HG03103 (cell line): ENCODE results near the gene BICD1.
"Not testable (repeated sequence)": the region's sequence is repeated elsewhere in the genome, so short reads cannot be mapped to it uniquely, and the experiment has no call there.

ENCODE experiments used
- ATAC-seq: cut with Tn5 transposase; IDR thresholded peaks from one replicate; pipeline ENCODE4 v1.9.1; 2021; ENCODE audit warnings: low read depth; ENCODE audit not compliant: unreplicated experiment

The BICD1 gene

DNA sequence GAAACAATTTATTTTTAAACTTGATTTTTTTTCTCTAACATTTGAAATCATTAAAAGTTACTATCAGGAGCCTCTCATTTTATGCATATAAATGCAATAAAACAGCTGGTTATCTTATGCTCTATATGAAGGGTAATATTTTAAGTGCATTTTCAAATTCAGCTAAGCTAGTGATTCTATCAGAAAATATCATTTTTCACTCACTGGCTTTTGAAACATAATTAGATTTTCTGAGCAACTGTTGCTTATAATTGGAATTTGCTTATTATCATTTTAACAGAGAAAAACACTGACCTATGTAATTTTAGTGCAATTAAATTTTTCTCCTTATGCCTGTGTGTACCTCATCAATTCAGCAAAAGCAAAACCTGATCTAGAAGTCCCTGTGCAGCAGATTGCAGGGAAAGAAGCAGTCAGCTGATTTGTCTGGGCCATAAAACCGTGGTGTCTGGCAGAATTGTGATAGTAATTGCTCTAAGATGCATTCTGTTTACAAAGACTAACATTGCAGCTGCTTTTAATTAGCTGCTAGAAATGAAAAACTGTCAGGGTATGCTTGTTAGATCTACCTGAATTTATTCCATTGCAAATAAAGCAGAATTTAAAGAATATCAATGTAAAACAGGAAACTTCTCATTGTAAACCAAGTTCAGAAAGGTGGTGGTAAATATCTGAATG is 75.0 kb downstream of the BICD1 start:
- ATAC-seq, result no peak

DNA sequence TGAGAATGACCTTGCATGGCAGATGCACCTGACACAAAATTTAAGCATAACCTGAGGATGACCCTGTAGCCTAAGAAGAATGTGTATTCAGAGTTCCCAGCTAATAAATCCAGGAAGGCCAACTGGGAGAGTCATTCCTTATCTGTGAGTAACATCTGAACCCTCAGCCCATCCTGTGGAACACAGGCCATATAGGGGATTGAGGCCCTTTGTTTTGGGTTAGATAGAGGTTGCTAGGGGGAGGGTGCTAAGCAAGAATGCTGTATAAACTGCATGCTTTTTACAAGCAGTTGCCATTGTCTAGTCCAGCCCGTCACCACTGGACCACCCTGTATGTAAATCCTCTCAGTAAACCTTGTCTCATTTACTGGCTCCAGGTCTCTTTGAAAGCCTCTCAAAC is 77.0 kb downstream of the BICD1 start:
- no peak for ATAC-seq

DNA sequence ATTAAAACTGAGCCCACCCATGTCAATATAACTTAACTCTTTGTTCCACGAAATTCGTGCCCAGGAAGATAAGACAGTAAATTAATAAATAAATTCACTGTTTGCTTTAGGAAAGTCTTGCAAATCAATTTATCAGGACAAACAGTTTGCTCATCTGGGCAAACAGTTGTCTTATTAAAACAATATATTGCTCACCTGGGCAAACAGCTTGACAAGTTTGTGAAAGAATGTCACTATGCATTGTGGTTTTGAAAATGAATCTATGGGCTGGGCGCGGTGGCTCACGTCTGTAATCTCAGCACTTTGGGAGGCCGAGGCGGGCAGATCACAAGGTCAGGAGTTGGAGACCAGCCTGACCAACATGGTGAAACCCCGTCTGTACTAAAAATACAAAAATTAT is 80.5 kb downstream of the BICD1 start:
- not testable (repeated sequence) for ATAC-seq

DNA sequence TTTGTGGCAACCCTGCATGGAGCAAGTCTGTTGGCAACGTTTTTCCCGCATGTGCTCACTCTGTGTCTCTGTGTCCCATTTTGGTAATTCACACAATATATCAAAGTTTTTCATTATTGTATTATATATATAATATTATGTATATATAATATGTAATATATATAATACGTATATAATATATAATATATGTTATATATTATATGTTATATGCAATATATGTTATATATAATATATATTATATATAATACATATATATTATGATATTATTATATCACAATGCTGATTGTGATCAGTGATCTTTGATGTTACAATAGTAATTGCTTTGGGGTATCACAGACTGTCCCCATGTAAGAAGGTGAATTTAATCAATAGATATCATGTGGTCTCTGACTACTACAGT is 84.8 kb downstream of the BICD1 start:
- no peak for ATAC-seq

- ATAC-seq, result no peak
Measured at GRCh38 chr12:32196250-32197198, 89.9 kb downstream of the BICD1 start.

DNA sequence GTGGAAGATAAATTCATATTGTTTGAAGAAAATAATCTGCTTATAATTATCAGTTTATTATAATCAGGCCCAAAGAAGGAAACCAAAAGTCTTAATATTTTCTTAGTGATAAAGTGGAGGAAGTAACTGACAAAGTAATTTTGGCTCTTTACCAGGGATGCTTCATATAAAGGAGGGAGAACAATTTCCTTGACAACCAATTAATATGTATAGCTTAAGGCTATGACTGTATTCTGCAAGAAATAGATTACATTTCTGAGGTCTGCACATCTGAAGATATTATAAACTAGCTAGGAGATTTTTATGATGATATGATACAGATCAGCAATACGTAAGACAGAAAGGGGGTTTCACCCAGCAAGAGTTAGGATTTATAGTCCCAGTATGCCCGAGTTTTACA is 90.8 kb downstream of the BICD1 start:
- ATAC-seq, result no peak

DNA sequence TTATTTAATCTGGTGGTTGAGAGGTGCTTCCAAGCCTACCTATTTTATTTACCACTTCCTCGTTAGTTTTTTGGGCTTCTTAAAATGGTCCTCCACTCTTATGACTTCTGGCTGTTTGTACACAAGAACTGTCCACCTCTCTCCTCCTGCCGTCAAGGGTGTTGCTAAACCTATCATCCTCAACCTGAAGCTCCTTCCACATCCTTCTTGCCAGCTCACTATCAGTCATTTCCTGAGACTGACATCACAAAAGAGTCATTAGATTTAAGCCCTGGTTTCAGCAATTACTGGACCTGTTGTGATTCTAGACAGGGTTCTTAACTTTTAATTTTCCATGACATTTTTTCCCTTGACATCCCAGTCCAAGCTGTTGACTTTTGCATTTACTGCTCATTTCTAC is 91.9 kb downstream of the BICD1 start:
- no peak for ATAC-seq

GRCh38 chr12:32201096-32201495 is 94.4 kb downstream of the BICD1 start:
- ATAC-seq, result no peak

- ATAC-seq, result no peak
Measured at GRCh38 chr12:32201976-32202375, 95.3 kb downstream of the BICD1 start.

- ATAC-seq, result no peak
Measured at GRCh38 chr12:32205731-32206130, 99.1 kb downstream of the BICD1 start.

DNA sequence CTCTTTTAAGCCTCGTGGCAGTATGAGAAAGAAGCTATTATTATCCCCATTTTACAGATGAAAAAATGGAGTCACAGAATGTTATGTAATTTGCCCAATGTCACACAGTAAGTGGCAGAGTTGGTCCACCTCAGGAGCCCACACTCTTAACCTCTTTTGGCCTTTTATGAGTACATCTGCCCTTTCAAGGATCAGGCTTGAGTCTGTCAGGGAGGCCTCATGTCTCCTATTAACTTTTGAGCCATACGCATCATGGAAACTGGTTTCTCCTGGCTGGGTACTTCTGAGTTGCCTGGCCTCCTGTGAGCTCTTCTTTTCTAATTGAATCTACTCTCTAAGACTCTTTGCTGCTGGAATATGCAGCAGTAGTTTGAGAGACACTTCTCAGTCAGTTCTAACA is 101.7 kb downstream of the BICD1 start:
- ATAC-seq, result no peak

GRCh38 chr12:32211066-32211899 is 104.6 kb downstream of the BICD1 start:
- no peak for ATAC-seq

DNA sequence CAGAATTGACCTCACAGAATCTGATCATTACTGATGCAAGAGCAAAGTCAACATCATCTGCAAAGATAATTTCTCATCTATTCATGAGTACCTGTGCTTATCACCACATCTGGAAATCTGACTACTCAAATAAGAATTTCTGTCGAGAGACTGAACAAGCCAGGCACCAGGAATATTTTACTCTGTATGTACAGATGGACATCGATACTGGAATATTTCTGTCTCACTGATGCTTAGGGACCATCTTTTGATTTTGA is 105.2 kb downstream of the BICD1 start:
- no peak for ATAC-seq

GRCh38 chr12:32214723-32215122 is 108.1 kb downstream of the BICD1 start:
- no peak for ATAC-seq

DNA sequence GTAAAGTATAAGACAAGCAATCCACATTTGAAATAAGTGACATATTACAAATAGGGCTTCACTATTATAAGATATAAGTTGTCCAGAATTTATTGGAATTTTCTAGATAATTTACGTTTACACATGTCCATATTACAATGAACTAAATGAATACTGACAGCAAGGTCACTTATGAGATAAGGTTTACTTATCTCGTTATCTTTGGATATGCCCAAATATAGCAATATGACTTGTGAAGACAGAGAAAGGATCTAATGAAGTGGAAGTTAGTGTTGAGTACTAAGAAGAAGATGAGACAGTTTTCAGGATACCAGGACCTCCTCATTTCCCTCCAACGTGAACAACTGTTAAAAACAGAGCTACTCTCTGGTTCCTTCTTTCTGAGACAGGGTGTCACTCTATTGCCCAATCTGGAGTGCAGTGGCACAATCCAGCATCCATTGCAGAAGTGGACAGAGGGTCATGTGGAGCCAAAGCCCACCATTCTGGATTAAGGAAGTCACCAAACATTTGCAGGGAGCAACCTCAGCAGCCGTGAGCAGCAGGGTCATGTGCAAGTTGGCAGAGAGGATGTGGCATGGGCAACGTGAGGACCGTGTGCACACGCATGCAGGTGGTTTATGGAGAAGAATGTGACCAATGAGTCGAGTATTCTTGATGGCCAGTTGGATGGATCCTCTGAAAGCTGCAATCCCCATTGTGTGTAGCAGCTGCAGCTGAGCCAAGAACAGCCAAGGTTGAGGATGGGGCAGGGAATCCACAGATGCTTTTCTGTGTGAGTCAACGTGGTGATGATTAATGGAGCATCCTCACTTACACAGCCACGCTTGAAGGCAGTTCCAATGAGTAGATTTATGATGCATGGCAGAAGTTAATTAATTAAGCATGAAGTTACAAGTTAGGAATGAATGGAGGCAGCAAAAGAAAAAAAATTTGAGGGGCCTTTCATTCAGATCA is 111.0 kb downstream of the BICD1 start:
- no peak for ATAC-seq

GRCh38 chr12:32223941-32224340 is 117.3 kb downstream of the BICD1 start:
- no peak for ATAC-seq

DNA sequence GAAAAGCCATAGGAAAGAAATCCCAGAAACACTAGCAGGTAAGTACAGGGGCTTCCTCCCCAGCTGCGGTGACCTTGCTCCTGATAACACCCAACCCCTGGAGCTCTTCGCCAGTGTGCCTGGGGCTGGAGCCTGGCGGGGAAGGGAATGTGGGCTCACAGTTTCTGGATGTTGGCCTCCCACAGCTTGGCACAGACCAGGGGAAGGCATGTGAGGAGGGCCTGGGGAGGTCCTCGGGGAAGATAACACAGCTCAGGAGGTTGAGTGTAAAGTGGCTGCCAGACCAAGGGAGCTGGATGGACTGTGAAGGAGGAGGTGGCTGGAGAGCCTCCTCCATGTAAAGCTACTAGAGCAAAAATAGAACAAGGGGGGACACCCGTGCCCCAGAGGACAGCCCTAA is 120.1 kb downstream of the BICD1 start:
- no peak for ATAC-seq

DNA sequence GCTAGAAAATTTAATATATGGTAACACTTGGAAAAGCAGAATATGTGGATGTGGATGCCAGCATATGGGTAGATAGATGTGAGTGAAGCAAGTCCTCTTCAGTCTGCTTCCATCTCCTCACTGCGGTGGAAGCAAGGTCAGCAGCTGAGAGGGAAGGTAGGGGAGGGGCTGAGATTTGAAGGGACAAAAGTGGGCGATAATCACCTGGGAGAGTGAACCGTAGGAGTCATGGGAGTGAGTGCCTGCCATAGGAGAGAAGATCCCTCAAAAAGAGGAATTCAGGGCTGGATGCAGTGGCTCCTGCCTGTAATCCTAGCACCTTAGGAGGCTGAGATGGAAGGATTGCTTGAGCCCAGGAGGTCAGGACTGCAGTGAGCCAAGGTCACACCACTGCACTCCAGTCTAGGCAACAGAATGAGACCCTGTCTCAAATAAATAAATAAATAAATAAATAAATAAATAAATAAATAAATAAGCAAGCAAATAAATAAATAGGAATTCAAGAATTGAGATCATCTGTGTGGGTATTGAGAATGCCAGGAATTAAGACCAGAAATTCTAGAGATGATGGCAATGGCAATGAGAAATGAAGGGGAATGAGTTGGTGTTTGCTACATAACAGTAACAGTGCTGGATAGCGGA is 123.4 kb downstream of the BICD1 start:
- no peak for ATAC-seq

- no peak for ATAC-seq
Measured at GRCh38 chr12:32230613-32230993, 124.0 kb downstream of the BICD1 start.

DNA sequence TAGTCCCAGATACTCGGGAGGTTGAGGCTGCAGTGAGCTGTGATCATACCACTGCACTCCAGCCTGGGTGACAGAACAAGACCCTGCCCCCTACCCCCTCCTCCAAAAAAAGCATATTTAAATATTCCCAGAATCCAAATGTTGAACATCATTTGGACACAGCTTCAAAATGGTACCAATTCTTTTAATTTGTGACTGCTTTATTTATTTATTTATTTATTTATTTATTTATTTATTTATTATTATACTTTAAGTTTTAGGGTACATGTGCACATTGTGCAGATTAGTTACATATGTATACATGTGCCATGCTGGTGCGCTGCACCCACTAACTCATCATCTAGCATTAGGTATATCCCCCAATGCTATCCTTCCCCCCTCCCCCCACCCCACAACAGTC is 124.7 kb downstream of the BICD1 start:
- not testable (repeated sequence) for ATAC-seq
